Measurements from ENCODE around the gene GATD1.

DNA sequence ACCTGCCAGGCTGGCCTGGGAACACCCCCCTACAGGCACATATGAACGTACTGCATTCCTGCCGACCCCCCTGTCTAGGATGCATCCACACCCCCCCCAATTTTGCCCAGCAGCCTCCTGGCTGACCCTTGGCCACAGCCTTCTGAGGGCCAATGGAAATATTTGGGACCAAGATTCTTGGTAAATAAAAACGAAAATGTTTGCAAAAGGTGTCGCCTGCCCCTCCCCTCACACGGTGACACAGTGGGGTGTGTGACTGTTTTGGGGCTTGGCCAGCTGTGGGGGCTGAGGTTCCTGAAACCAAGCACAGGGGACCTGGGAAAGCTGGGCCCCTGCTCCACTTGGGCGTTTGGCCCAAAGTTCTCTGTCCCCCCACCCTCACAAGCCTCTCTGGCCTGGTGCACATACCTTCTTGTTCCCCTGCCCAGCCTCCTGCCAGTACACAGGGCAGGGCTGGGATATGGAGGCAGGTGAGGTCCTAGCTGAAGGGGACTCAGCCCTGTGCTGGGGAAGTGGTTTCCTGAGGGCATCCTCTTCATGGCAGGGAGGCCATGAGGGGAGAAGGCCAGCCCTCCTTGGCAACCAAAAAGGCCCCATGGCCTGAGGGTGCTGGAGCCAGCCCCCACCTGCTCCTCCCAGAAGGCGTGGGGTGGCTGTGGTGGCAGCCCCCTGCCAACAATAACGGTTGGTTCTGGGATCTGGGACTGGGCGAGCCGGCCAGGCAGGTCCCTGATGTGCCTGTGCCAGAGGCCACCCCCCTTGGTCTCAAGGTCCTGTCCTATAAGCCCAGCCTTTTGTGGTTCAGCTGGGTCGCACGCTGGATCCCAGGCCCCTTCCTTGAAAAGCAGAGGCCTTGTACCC is 48.3 kb upstream of the GATD1 start:
- TF ChIP-seq EZH2 (IDR thresholded peaks at IDR 0.05): no peak
- TF ChIP-seq POLR2AphosphoS5 (IDR thresholded peaks at IDR 0.05; ENCODE audit: borderline replicate concordance, low read depth, low read length): no peak
